CD14-positive monocyte (primary cell): ENCODE measurements around the gene KLHL40. TPM values are rescaled to one million over a fixed set of nuclear protein-coding genes. Genes with fewer than 3 reads are reported as not detected.

ENCODE experiments used
- DNase-seq, 3 donors: peaks; one replicate each; pipeline ENCODE4 v3.0.0-alpha.2; 2011 to 2022
- H2AFZ ChIP-seq: 2 replicates; pipeline ENCODE4 v1.6.0; 2012; ENCODE audit warnings: mild to moderate bottlenecking, low read depth, low read length, inconsistent platforms; ENCODE audit not compliant: insufficient read depth, poor library complexity, severe bottlenecking
- H3K27ac ChIP-seq, 2 donors: 1 replicate in 1 of 2; 2 replicates in 1 of 2; pipeline ENCODE4 v1.5.1; 2012 to 2013; ENCODE audit warnings: low read length in 2 of 2, control low read depth in 1 of 2, inconsistent platforms in 1 of 2, low read depth in 1 of 2, mild to moderate bottlenecking in 1 of 2
- H3K27me3 ChIP-seq, 2 donors: one replicate each; pipeline versions ENCODE4 v1.6.0 to v1.6.1; 2011 to 2013; ENCODE audit warnings: low read length in 2 of 2; ENCODE audit not compliant: control insufficient read depth in 2 of 2, insufficient read depth in 2 of 2
- H3K36me3 ChIP-seq, 2 donors: replicated peaks in 1 of 2; 1 replicate in 1 of 2; 2 replicates in 1 of 2; pipeline versions ENCODE4 v1.5.1 to v1.6.1; 2012 to 2013; ENCODE audit warnings: low read length in 2 of 2, control low read depth in 1 of 2, inconsistent platforms in 1 of 2, mild to moderate bottlenecking in 1 of 2; ENCODE audit not compliant: insufficient read depth in 2 of 2, control insufficient read depth in 1 of 2
- H3K4me1 ChIP-seq, 2 donors: 1 replicate in 1 of 2; 2 replicates in 1 of 2; pipeline versions ENCODE4 v1.5.1 to v1.6.1; 2012 to 2013; ENCODE audit warnings: low read length in 2 of 2, control low read depth in 1 of 2, inconsistent platforms in 1 of 2, mild to moderate bottlenecking in 1 of 2, moderate library complexity in 1 of 2; ENCODE audit not compliant: insufficient read depth in 2 of 2, control insufficient read depth in 1 of 2
- H3K4me2 ChIP-seq: replicated peaks from 2 replicates; pipeline ENCODE3; 2012; ENCODE audit warnings: low read length, moderate library complexity, mild to moderate bottlenecking; ENCODE audit not compliant: poor library complexity, severe bottlenecking; ENCODE audit errors: extremely low read depth
- H3K4me3 ChIP-seq, 3 experiments: fragments of 200-600 bp in 1 of 3; sonication (generic) in 1 of 3; replicated peaks in 1 of 3; 1 replicate in 2 of 3; 2 replicates in 1 of 3; pipeline ENCODE4 v1.5.1; 2011 to 2013; ENCODE audit warnings: low read length in 3 of 3, mild to moderate bottlenecking in 3 of 3, control low read depth in 2 of 3, low read depth in 2 of 3, inconsistent platforms in 1 of 3, moderate library complexity in 1 of 3
- H3K79me2 ChIP-seq: 2 replicates; pipeline ENCODE4 v1.6.0; 2012; ENCODE audit warnings: mild to moderate bottlenecking, control low read depth, inconsistent platforms, low read length, moderate library complexity; ENCODE audit not compliant: insufficient read depth
- H3K9ac ChIP-seq: 2 replicates; pipeline ENCODE4 v1.6.0; 2017; ENCODE audit warnings: low read length, mild to moderate bottlenecking; ENCODE audit not compliant: insufficient read depth, poor library complexity, severe bottlenecking
- H3K9me3 ChIP-seq, 2 donors: replicated peaks in 1 of 2; 1 replicate in 1 of 2; 2 replicates in 1 of 2; pipeline versions ENCODE4 v1.5.1 to v1.6.1; 2012 to 2013; ENCODE audit warnings: low read length in 2 of 2, control low read depth in 1 of 2; ENCODE audit not compliant: control insufficient read depth in 1 of 2, insufficient read depth in 1 of 2
- H4K20me1 ChIP-seq: 2 replicates; pipeline ENCODE4 v1.6.0; 2012; ENCODE audit warnings: mild to moderate bottlenecking, low read length, control low read depth, moderate library complexity; ENCODE audit not compliant: insufficient read depth
- H3K27ac Mint-ChIP-seq, 7 donors: one replicate each; pipeline ENCODE4 v1.8.0; 2020; ENCODE audit warnings: mild to moderate bottlenecking in 7 of 7, mixed read lengths in 7 of 7, moderate library complexity in 6 of 7, inconsistent platforms in 2 of 7
- H3K27me3 Mint-ChIP-seq, 3 donors: one replicate each; pipeline ENCODE4 v1.8.0; 2021 to 2022; ENCODE audit warnings: low read depth in 3 of 3, mild to moderate bottlenecking in 3 of 3, mixed read lengths in 3 of 3, moderate library complexity in 3 of 3, inconsistent platforms in 1 of 3
- H3K36me3 Mint-ChIP-seq, 2 donors: one replicate each; pipeline ENCODE4 v1.8.0; 2020; ENCODE audit warnings: mixed read lengths in 2 of 2, inconsistent platforms in 1 of 2, mild to moderate bottlenecking in 1 of 2
- H3K4me1 Mint-ChIP-seq: one replicate; pipeline ENCODE4 v1.8.0; 2020; ENCODE audit warnings: mild to moderate bottlenecking, mixed read lengths
- H3K4me3 Mint-ChIP-seq, 2 donors: one replicate each; pipeline ENCODE4 v1.8.0; 2020; ENCODE audit warnings: mild to moderate bottlenecking in 2 of 2, mixed read lengths in 2 of 2, moderate library complexity in 1 of 2
- H3K9me3 Mint-ChIP-seq, 7 donors: one replicate each; pipeline ENCODE4 v1.8.0; 2020 to 2022; ENCODE audit warnings: mixed read lengths in 7 of 7, mild to moderate bottlenecking in 6 of 7, moderate library complexity in 6 of 7, inconsistent platforms in 2 of 7
- WGBS: methylation state at CpG from one replicate; pipeline ENCODE4 v1.1.5; 2013; ENCODE audit warnings: missing lambda C conversion rate; ENCODE audit not compliant: insufficient coverage; 5-methylcytosine and 5-hydroxymethylcytosine counted together
- intact Hi-C, 2 donors: fragments of 100-400 bp; cut with micrococcal nuclease; formaldehyde crosslinking; loops; one replicate each; pipeline versions ENCODE4 v1.15.0 to v1.15.1; 2023
- polyA plus RNA-seq, 3 donors: library from polyadenylated mRNA; depleted of rRNA in 1 of 3; unstranded in 2 of 3; stranded (reverse) in 1 of 3; fragments of 300-500 nt in 2 of 3; fragments of >200 nt in 1 of 3; fragmentation: Illumina TruSeq in 2 of 3; gene quantifications; 1 replicate in 2 of 3; 2 replicates in 1 of 3; pipeline ENCODE4 v1.2.3, GENCODE V29; 2012 to 2021
- TF ChIP-seq, protein P1 (sequence below): fragments of 200-600 bp; IDR thresholded peaks from one replicate; pipeline ENCODE4 v1.8.0; 2022; ENCODE audit warnings: antibody characterized with exemption, mild to moderate bottlenecking

Gene KLHL40
- polyA plus RNA-seq, 3 donors: not detected

DNA sequence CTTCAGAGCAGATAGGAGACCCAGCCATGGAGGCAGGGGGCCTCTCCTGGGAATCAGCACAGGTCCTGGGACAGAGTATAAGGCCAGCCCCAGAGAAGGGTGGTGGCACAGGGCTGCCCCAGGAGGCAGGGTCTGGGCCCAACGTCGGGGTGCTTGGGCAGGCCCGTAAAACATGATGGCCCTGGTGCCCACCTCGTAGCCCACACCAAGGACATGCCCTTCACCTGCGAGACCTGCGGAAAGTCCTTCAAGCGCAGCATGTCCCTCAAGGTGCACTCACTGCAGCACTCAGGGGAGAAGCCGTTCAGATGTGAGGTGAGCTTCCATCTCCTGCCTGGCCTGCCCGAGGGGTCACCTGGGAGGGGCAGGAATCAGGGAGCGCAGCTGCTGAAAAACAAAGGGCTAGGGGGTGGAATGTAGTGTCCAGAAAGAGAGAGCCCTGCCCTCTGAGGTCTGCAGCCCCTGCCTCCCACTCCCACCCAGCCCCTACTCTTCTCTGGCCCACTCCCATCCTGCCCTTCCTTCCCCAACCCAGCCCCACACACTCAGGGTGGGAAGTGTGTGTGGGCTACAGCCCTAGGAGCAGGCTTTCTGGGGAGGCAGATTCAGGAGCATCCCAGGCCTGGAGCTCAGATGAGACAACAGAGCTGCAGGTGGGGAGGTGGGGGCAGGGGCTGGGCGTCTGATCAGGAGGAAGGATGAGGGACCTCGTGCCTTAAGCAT, 22.4 kb upstream of the KLHL40 start:
- peaks cover 22 to 49% of the 10 kb centered on the region in 2 donors for H3K36me3 Mint-ChIP-seq
- peaks cover 0 to 5% (median 2%) of the 10 kb centered on the region in 3 donors for H3K27me3 Mint-ChIP-seq
- Histone ChIP-seq H3K4me2 (no peak overlapping the region), H3K9me3 (no peaks in the 10 kb centered on the region), H2AFZ (no peak overlapping the region), H3K79me2 (no peaks in the 10 kb centered on the region), H3K36me3 (peaks cover 8 to 36% of the 10 kb centered on the region in 2 donors), H3K27ac (no peak overlapping the region), H3K27me3 (no peaks in the 10 kb centered on the region), H4K20me1 (peaks cover 14% of the 10 kb centered on the region), H3K4me3 (no peak overlapping the region), H3K4me1 (peaks cover 9 to 18% of the 10 kb centered on the region in 2 donors), H3K9ac (no peak overlapping the region)
- H3K27ac Mint-ChIP-seq: peak overlapping the region in 1 of 7 donors; percentile 74
- TF ChIP-seq, protein P1, sequence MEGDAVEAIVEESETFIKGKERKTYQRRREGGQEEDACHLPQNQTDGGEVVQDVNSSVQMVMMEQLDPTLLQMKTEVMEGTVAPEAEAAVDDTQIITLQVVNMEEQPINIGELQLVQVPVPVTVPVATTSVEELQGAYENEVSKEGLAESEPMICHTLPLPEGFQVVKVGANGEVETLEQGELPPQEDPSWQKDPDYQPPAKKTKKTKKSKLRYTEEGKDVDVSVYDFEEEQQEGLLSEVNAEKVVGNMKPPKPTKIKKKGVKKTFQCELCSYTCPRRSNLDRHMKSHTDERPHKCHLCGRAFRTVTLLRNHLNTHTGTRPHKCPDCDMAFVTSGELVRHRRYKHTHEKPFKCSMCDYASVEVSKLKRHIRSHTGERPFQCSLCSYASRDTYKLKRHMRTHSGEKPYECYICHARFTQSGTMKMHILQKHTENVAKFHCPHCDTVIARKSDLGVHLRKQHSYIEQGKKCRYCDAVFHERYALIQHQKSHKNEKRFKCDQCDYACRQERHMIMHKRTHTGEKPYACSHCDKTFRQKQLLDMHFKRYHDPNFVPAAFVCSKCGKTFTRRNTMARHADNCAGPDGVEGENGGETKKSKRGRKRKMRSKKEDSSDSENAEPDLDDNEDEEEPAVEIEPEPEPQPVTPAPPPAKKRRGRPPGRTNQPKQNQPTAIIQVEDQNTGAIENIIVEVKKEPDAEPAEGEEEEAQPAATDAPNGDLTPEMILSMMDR: no peak
- DNase-seq: no peak
- WGBS: 95% methylated on average over 8 of the region's 12 CpGs
- peaks cover 0 to 3% (median 0%) of the 10 kb centered on the region in 7 donors for H3K9me3 Mint-ChIP-seq
- peaks cover 19% of the 10 kb centered on the region for H3K4me1 Mint-ChIP-seq
- H3K4me3 Mint-ChIP-seq: no peak overlapping the region
- intact Hi-C loops: no loop called here

DNA sequence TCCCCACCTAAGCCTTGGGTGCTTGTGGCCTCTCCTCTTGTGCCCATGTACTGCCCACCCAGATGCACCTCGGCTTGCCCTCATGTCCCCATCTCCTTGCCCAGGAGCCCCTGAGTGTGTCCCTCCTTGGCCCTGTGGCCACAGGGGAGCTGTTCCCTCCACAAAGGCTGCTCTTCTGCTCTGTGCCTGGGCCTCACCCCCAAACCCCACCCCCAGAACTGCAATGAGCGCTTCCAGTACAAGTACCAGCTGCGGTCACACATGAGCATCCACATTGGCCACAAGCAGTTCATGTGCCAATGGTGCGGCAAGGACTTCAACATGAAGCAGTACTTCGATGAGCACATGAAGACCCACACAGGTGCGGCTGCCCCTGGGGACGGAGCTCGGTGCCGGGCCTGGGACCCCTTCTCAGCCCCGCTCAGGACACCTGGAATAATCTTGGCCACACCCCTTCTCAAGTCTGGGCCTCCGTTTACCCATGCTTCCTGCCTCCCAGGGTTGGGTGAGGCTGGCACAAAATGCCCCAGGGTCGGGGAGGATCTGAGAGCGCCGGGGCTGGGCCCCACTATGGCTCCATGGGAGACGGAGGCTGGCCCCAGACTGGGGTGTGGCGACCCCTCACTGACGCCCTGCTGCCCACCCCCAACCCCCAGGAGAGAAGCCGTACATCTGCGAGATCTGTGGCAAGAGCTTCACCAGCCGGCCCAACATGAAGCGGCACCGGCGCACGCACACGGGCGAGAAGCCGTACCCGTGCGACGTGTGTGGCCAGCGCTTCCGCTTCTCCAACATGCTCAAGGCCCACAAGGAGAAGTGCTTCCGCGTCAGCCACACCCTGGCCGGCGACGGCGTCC, 21.5 kb upstream of the KLHL40 start:
- H3K4me3 Mint-ChIP-seq: peak overlapping the region in 1 of 2 donors; percentile 42

More for the DNA sequence above, 21.5 kb upstream of the KLHL40 start:
- Mint-ChIP-seq H3K27me3 (peaks cover 2 to 7% (median 5%) of the 10 kb centered on the region in 3 donors), H3K36me3 (peaks cover 22 to 43% of the 10 kb centered on the region in 2 donors), H3K27ac (peak overlapping the region in 3 of 7 donors; percentile 46 to 74 (median 53)), H3K4me1 (peaks cover 14% of the 10 kb centered on the region), H3K9me3 (peaks cover under 1 to 10% (median 3%) of the 10 kb centered on the region in 7 donors)
- TF ChIP-seq, protein P1: no peak
- intact Hi-C loops: no loop called here
- Histone ChIP-seq H3K4me2 (peak overlapping the region; percentile 22), H2AFZ (no peak overlapping the region), H3K79me2 (no peaks in the 10 kb centered on the region), H3K27me3 (no peaks in the 10 kb centered on the region), H3K9me3 (peaks cover 0 to 5% of the 10 kb centered on the region in 2 donors), H3K4me1 (peaks cover 8 to 15% of the 10 kb centered on the region in 2 donors), H3K9ac (no peak overlapping the region), H3K27ac (peak overlapping the region in 1 of 2 donors; percentile 36), H4K20me1 (peaks cover 14% of the 10 kb centered on the region), H3K36me3 (peaks cover 8 to 36% of the 10 kb centered on the region in 2 donors), H3K4me3 (no peak overlapping the region)
- DNase-seq: peak; percentile 13 to 38 (median 30)
- WGBS: 88% methylated on average over 30 of the region's 38 CpGs
